GM12874 (cell line): ENCODE measurements around the gene KIAA1586.

Experiments
- TF ChIP-seq, protein P1 (sequence below): IDR thresholded peaks from 2 replicates; pipeline ENCODE4 v1.5.1; 2011; ENCODE audit warnings: low read depth, mild to moderate bottlenecking, control low read depth, low read length, moderate library complexity; ENCODE audit not compliant: insufficient read depth

KIAA1586 gene

GRCh38 chr6:57104336-57104735, 57.8 kb downstream of the KIAA1586 start:
- TF ChIP-seq, protein P1, sequence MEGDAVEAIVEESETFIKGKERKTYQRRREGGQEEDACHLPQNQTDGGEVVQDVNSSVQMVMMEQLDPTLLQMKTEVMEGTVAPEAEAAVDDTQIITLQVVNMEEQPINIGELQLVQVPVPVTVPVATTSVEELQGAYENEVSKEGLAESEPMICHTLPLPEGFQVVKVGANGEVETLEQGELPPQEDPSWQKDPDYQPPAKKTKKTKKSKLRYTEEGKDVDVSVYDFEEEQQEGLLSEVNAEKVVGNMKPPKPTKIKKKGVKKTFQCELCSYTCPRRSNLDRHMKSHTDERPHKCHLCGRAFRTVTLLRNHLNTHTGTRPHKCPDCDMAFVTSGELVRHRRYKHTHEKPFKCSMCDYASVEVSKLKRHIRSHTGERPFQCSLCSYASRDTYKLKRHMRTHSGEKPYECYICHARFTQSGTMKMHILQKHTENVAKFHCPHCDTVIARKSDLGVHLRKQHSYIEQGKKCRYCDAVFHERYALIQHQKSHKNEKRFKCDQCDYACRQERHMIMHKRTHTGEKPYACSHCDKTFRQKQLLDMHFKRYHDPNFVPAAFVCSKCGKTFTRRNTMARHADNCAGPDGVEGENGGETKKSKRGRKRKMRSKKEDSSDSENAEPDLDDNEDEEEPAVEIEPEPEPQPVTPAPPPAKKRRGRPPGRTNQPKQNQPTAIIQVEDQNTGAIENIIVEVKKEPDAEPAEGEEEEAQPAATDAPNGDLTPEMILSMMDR = no peak
